AG09319 (cell line): Measurements from ENCODE around the gene FMN1.

Experiments used
- DNase-seq: peaks from one replicate; pipeline ENCODE4 v3.0.0-alpha.2; 2010; ENCODE audit warnings: low read depth; ENCODE audit errors: extremely low read depth
- CTCF ChIP-seq: IDR thresholded peaks from 2 replicates; pipeline ENCODE4 v1.5.1; 2011; ENCODE audit warnings: low read depth, mild to moderate bottlenecking, inconsistent platforms, low read length, moderate library complexity

The FMN1 gene

GRCh38 chr15:33019354-33019981 is 175.0 kb downstream of the FMN1 start:
- TF ChIP-seq CTCF = no peak
- no peak for DNase-seq

- DNase-seq = no peak
- no peak for TF ChIP-seq CTCF
These were observed 178.0 kb downstream of the FMN1 start for GRCh38 chr15:33016405-33017024.

GRCh38 chr15:33014586-33014985 is 179.9 kb downstream of the FMN1 start:
- DNase-seq = no peak

GRCh38 chr15:33013827-33014445 is 180.6 kb downstream of the FMN1 start:
- TF ChIP-seq CTCF = no peak
- no peak for DNase-seq

More at GRCh38 chr15:33014586-33014985, 179.9 kb downstream of the FMN1 start:
- TF ChIP-seq CTCF = no peak

- no peak for TF ChIP-seq CTCF
- DNase-seq = no peak
These were observed 182.5 kb downstream of the FMN1 start for GRCh38 chr15:33011976-33012375.

GRCh38 chr15:33009603-33010002 is 184.9 kb downstream of the FMN1 start:
- no peak for DNase-seq
- TF ChIP-seq CTCF = no peak

- no peak for DNase-seq
- TF ChIP-seq CTCF = no peak
These were observed 185.5 kb downstream of the FMN1 start for GRCh38 chr15:33009026-33009425.
